Peyer's patch (tissue), 4 donors: ENCODE data around the gene AKR1B1.

Experiments used
- POLR2A ChIP-seq, 2 donors: fragments of 450-650 bp; IDR thresholded peaks; one replicate each; pipeline ENCODE4 v1.5.1; 2017; ENCODE audit warnings: antibody characterized with exemption in 2 of 2, mild to moderate bottlenecking in 2 of 2, moderate library complexity in 2 of 2
- TF ChIP-seq, protein P1 (sequence below), 6 experiments: fragments of 450-650 bp in 4 of 6; fragments of 200-600 bp in 2 of 6; sonication (generic) in 1 of 6; IDR thresholded peaks; one replicate each; pipeline ENCODE4 v1.5.1; 2017 to 2019; ENCODE audit warnings: antibody characterized with exemption in 6 of 6, mild to moderate bottlenecking in 3 of 6, moderate library complexity in 1 of 6

GRCh38 chr7:134414109-134414508, 44.8 kb downstream of the AKR1B1 start:
- TF ChIP-seq, protein P1, sequence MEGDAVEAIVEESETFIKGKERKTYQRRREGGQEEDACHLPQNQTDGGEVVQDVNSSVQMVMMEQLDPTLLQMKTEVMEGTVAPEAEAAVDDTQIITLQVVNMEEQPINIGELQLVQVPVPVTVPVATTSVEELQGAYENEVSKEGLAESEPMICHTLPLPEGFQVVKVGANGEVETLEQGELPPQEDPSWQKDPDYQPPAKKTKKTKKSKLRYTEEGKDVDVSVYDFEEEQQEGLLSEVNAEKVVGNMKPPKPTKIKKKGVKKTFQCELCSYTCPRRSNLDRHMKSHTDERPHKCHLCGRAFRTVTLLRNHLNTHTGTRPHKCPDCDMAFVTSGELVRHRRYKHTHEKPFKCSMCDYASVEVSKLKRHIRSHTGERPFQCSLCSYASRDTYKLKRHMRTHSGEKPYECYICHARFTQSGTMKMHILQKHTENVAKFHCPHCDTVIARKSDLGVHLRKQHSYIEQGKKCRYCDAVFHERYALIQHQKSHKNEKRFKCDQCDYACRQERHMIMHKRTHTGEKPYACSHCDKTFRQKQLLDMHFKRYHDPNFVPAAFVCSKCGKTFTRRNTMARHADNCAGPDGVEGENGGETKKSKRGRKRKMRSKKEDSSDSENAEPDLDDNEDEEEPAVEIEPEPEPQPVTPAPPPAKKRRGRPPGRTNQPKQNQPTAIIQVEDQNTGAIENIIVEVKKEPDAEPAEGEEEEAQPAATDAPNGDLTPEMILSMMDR (IDR thresholded peaks at IDR 0.05) = no peak
- TF ChIP-seq POLR2A (IDR thresholded peaks at IDR 0.05) = no peak
